Peyer's patch (tissue), 4 donors: ENCODE measurements around the gene RASGRF2. TPM values are rescaled to one million over a fixed set of nuclear protein-coding genes. Genes with fewer than 3 reads are reported as not detected.
"Not testable (repeated sequence)": the region's sequence is repeated elsewhere in the genome, so short reads cannot be mapped to it uniquely, and the experiment has no call there.

Experiments used
- DNase-seq, 3 donors: peaks; one replicate each; pipeline ENCODE4 v3.0.0-alpha.2; 2017 to 2019
- H3K27ac ChIP-seq, 4 donors: fragments of 200-600 bp; sonication (generic); one replicate each; pipeline ENCODE4 v1.5.1; 2016 to 2019
- H3K27me3 ChIP-seq, 2 donors: fragments of 200-600 bp; sonication (generic); one replicate each; pipeline ENCODE4 v1.5.1; 2019
- H3K36me3 ChIP-seq, 3 donors: fragments of 200-600 bp; sonication (generic); one replicate each; pipeline ENCODE4 v1.5.1; 2016 to 2019
- H3K4me1 ChIP-seq, 4 donors: fragments of 200-600 bp; sonication (generic); one replicate each; pipeline ENCODE4 v1.5.1; 2016 to 2019
- H3K4me3 ChIP-seq, 4 donors: fragments of 200-600 bp; sonication (generic); 1 replicate in 3 of 4; 2 replicates in 1 of 4; pipeline ENCODE4 v1.5.1; 2016 to 2019; ENCODE audit warnings: mild to moderate bottlenecking in 1 of 4
- H3K9me3 ChIP-seq, 4 donors: fragments of 200-600 bp; sonication (generic); one replicate each; pipeline ENCODE4 v1.5.1; 2016 to 2019; ENCODE audit warnings: mild to moderate bottlenecking in 1 of 4
- POLR2A ChIP-seq, 2 donors: fragments of 450-650 bp; IDR thresholded peaks; one replicate each; pipeline ENCODE4 v1.5.1; 2017; ENCODE audit warnings: antibody characterized with exemption in 2 of 2, mild to moderate bottlenecking in 2 of 2, moderate library complexity in 2 of 2
- total RNA-seq, 4 donors: library from RNA; depleted of rRNA; stranded (reverse); fragments of >200 nt; gene quantifications; one replicate each; pipeline ENCODE4 v1.1.0, GENCODE V29; 2016
- TF ChIP-seq, protein P1 (sequence below), 6 experiments: fragments of 450-650 bp in 4 of 6; fragments of 200-600 bp in 2 of 6; sonication (generic) in 1 of 6; IDR thresholded peaks; one replicate each; pipeline ENCODE4 v1.5.1; 2017 to 2019; ENCODE audit warnings: antibody characterized with exemption in 6 of 6, mild to moderate bottlenecking in 3 of 6, moderate library complexity in 1 of 6

Gene RASGRF2
- total RNA-seq, 4 donors from 2014 or later, result 6.0 to 17.3 (median 8.7) TPM

DNA sequence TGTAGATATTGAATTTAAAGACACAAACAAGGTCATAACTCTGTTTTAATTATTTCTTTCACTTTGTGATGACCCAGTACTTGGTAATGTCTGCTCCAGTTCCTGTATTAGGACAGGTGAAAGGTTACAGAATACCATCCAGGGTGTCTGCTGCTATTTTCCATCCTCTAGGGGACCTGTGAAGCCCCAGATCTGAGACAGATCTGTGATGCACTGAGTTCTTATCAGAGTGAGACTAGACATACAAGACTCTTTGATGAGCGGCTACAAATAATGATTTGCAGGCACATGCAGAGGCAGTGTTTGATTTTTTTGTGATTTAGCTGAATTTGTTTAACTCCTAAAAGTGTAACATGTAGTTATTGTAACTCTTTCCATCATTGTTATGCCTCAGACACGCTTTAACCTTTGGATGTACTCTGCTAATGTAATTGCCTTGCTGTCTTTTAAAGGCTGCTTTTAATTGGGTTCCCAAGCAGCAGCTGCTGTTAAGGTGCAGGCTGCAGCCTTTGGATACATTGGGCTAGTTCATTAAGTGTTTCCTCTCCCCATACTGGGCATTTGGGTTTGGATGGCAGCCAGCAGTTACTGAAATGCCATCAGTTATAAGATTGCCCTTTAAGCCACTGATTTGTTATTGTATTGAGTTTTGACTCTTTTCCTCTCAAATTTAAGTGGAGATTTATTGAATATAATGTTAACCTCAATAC, 63.3 kb downstream of the RASGRF2 start:
- Histone ChIP-seq H3K36me3 (no peaks in the 10 kb centered on the region), H3K4me3 (no peak overlapping the region), H3K27me3 (no peaks in the 10 kb centered on the region), H3K9me3 (no peaks in the 10 kb centered on the region), H3K4me1 (no peaks in the 10 kb centered on the region), H3K27ac (no peak overlapping the region)
- DNase-seq, result no peak
- TF ChIP-seq, protein P1, sequence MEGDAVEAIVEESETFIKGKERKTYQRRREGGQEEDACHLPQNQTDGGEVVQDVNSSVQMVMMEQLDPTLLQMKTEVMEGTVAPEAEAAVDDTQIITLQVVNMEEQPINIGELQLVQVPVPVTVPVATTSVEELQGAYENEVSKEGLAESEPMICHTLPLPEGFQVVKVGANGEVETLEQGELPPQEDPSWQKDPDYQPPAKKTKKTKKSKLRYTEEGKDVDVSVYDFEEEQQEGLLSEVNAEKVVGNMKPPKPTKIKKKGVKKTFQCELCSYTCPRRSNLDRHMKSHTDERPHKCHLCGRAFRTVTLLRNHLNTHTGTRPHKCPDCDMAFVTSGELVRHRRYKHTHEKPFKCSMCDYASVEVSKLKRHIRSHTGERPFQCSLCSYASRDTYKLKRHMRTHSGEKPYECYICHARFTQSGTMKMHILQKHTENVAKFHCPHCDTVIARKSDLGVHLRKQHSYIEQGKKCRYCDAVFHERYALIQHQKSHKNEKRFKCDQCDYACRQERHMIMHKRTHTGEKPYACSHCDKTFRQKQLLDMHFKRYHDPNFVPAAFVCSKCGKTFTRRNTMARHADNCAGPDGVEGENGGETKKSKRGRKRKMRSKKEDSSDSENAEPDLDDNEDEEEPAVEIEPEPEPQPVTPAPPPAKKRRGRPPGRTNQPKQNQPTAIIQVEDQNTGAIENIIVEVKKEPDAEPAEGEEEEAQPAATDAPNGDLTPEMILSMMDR (IDR thresholded peaks at IDR 0.05), result no peak
- no peak for TF ChIP-seq POLR2A (IDR thresholded peaks at IDR 0.05)

GRCh38 chr5:81027481-81028058, 67.4 kb downstream of the RASGRF2 start:
- no peak for DNase-seq
- no peaks in the 10 kb centered on the region for H3K27me3 ChIP-seq
- no peaks in the 10 kb centered on the region for H3K36me3 ChIP-seq
- no peaks in the 10 kb centered on the region for H3K4me1 ChIP-seq
- no peak overlapping the region for H3K27ac ChIP-seq
- TF ChIP-seq POLR2A (IDR thresholded peaks at IDR 0.05), result no peak
- TF ChIP-seq, protein P1 (IDR thresholded peaks at IDR 0.05), result no peak
- H3K4me3 ChIP-seq, result no peak overlapping the region
- no peaks in the 10 kb centered on the region for H3K9me3 ChIP-seq

DNA sequence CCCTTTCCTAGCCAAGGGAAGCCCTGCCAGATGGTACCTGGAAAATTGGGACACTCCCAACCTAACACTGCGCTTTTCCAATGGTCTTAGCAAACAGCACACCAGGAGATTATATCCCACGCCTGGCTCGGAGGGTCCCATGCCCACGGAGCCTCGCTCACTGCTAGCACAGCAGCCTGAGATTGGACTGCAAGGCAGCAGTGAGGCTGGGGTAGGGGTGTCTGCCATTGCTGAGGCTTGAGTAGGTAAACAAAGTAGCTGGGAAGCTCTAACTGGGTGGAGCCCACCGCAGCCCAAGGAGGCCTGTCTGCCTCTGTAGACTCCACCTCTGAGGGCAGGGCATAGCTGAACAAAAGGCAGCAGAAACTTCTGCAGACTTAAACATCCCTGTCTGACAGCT, 68.7 kb downstream of the RASGRF2 start:
- not testable (repeated sequence) for H3K4me3 ChIP-seq, H3K4me1 ChIP-seq, H3K36me3 ChIP-seq, H3K27me3 ChIP-seq, DNase-seq, H3K27ac ChIP-seq, H3K9me3 ChIP-seq

DNA sequence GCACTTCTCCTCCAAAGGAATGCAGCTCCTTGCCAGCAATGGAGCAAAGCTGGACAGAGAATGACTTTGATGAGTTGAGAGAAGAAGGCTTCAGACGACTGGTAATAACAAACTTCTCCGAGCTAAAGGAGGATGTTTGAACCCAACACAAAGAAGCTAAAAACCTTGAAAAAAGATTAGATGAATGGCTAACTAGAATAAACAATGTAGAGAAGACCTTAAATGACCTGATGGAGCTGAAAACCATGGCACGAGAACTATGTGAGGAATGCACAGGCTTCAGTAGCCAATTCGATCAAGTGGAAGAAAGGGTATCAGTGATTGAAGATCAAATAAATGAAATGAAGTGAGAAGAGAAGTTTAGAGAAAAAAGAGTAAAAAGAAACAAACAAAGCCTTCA, 69.6 kb downstream of the RASGRF2 start:
- not testable (repeated sequence) for H3K27me3 ChIP-seq, H3K36me3 ChIP-seq, H3K9me3 ChIP-seq, DNase-seq, H3K4me3 ChIP-seq, H3K27ac ChIP-seq, H3K4me1 ChIP-seq

DNA sequence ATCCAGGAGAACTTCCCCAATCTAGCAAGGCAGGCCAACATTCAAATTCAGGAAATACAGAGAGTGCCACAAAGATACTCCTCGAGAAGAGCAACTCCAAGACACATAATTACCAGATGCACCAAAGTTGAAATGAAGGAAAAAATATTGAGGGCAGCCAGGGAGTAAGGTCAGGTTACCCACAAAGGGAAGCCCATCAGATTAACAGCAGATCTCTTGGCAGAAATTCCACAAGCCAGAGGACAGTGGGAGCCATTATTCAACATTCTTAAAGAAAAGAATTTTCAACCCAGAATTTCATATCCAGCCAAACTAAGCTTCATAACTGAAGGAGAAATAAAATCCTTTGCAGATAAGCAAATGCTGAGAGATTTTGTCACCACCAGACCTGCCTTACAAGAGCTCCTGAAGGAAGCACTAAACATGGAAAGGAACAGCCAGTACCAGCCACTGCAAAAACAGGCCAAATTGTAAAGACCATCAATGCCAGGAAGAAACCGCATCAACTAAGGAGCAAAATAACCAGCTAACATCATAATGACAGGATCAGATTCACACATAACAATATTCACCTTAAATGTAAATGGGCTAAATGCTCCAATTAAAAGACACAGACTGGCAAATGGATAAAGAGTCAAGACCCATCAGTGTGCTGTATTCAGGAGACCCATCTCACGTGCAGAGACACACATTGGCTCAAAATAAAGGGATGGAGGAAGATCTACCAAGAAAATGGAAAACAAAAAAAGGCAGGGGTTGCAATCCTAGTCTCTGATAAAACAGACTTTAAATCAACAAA, 70.3 kb downstream of the RASGRF2 start:
- not testable (repeated sequence) for H3K27me3 ChIP-seq, DNase-seq, H3K9me3 ChIP-seq, H3K4me1 ChIP-seq, H3K27ac ChIP-seq, H3K36me3 ChIP-seq, H3K4me3 ChIP-seq

DNA sequence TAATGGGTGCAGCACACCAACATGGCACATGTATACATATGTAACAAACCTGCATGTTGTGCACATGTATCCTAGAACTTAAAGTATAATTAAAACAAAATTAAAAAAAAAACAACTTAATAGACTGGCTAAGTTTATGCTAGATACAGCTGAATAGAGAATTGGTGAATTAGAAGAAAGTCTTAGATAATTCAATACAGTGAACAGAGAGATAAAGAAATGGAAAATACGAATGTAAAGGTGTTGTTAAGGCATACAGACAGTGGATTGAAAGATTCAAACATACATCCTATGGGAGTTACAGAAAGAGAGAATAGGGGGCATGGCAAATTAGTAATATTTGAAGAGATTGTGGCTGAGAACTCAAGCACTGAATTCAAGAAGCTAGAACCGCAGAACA, 75.4 kb downstream of the RASGRF2 start:
- H3K9me3 ChIP-seq, result peaks cover 0 to 6% (median 0%) of the 10 kb centered on the region in 4 donors
- H3K27ac ChIP-seq, result no peak overlapping the region
- no peak overlapping the region for H3K4me3 ChIP-seq
- H3K27me3 ChIP-seq, result no peaks in the 10 kb centered on the region
- no peak for DNase-seq
- no peak for TF ChIP-seq POLR2A (IDR thresholded peaks at IDR 0.05)
- TF ChIP-seq, protein P1 (IDR thresholded peaks at IDR 0.05), result no peak
- H3K36me3 ChIP-seq, result no peaks in the 10 kb centered on the region
- no peaks in the 10 kb centered on the region for H3K4me1 ChIP-seq

- no peak overlapping the region for H3K27ac ChIP-seq
- no peak for DNase-seq
- H3K27me3 ChIP-seq, result no peaks in the 10 kb centered on the region
- H3K9me3 ChIP-seq, result peaks cover 0 to 6% (median 0%) of the 10 kb centered on the region in 4 donors
- H3K4me3 ChIP-seq, result no peak overlapping the region
- TF ChIP-seq, protein P1 (IDR thresholded peaks at IDR 0.05), result no peak
- TF ChIP-seq POLR2A (IDR thresholded peaks at IDR 0.05), result no peak
- no peaks in the 10 kb centered on the region for H3K36me3 ChIP-seq
- no peaks in the 10 kb centered on the region for H3K4me1 ChIP-seq
Observed at GRCh38 chr5:81038495-81038894, 78.3 kb downstream of the RASGRF2 start.
